ENCODE measurements around the gene PWP2.

PWP2 gene

DNA sequence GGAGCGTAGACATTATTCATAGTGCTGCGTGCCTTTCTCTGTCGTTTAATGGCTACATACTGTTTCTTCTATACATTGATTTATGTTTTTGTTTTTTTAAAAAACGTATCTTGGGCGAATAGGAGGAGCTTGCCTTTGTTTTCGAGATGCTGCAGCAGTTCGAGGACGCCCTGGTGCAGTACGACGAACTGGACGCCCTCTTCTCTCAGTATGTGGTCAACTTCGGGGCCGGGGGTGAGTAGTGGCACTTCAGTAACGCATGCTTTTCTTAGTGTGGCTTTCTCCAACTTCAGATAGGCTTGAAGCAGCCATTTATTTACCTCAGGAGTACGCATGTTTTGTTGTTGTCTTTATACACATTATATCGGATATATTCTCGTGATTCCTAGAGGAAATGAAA lies 48.2 kb upstream of the PWP2 start (continued):
- TF ChIP-seq ZNF565 (CRISPR knock-in tag; conservative IDR thresholded peaks at IDR 0.05; ENCODE audit: low read depth): no peak
- no peak for TF ChIP-seq TSHZ2 (CRISPR knock-in tag; IDR thresholded peaks at IDR 0.05)
- no peak for TF ChIP-seq ZFP3 (CRISPR knock-in tag; IDR thresholded peaks at IDR 0.05)
- TF ChIP-seq ZNF8 (CRISPR knock-in tag; IDR thresholded peaks at IDR 0.05): no peak
- no peak for TF ChIP-seq ESRRG (CRISPR knock-in tag; IDR thresholded peaks at IDR 0.05)
- TF ChIP-seq ISL1 (CRISPR knock-in tag; IDR thresholded peaks at IDR 0.05): no peak
- no peak for TF ChIP-seq TCF4 (CRISPR knock-in tag; IDR thresholded peaks at IDR 0.05; ENCODE audit: borderline replicate concordance)

DNA sequence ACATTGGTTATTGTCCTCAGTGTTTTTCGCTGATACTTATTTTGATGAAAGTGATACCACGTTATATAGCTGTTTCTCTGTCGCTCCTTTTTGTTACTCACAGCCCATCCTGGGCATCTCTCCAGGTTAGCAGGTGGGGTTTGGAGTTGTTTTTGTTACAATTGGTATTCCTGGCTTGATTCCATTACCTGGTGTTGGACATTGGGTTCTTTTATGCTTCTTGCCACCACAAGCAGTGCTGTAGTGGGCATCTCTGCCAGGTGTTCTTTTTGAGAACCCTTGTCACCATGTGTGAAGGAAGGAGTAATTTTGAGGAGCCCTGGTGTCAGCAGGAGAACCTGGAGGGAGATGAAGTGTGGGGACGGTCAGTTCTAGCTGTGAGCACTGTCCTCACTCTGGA lies 47.5 kb upstream of the PWP2 start:
- TF ChIP-seq, protein P1, sequence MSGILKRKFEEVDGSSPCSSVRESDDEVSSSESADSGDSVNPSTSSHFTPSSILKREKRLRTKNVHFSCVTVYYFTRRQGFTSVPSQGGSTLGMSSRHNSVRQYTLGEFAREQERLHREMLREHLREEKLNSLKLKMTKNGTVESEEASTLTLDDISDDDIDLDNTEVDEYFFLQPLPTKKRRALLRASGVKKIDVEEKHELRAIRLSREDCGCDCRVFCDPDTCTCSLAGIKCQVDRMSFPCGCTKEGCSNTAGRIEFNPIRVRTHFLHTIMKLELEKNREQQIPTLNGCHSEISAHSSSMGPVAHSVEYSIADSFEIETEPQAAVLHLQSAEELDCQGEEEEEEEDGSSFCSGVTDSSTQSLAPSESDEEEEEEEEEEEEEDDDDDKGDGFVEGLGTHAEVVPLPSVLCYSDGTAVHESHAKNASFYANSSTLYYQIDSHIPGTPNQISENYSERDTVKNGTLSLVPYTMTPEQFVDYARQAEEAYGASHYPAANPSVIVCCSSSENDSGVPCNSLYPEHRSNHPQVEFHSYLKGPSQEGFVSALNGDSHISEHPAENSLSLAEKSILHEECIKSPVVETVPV (CRISPR knock-in tag; IDR thresholded peaks at IDR 0.05): no peak
- TF ChIP-seq ESRRG (CRISPR knock-in tag; IDR thresholded peaks at IDR 0.05) (no peak), ZNF70 (CRISPR knock-in tag; IDR thresholded peaks at IDR 0.05) (no peak), RARB (CRISPR knock-in tag; IDR thresholded peaks at IDR 0.05) (no peak), OSR1 (CRISPR knock-in tag; IDR thresholded peaks at IDR 0.05) (no peak), ZNF565 (CRISPR knock-in tag; conservative IDR thresholded peaks at IDR 0.05; ENCODE audit: low read depth) (no peak), ARNTL (CRISPR knock-in tag; IDR thresholded peaks at IDR 0.05; ENCODE audit: borderline replicate concordance, low read depth) (no peak), BACH2 (CRISPR knock-in tag; IDR thresholded peaks at IDR 0.05; ENCODE audit: borderline replicate concordance) (no peak), TOX (CRISPR knock-in tag; IDR thresholded peaks at IDR 0.05; ENCODE audit: borderline replicate concordance) (no peak)
- ATAC-seq: no peak

GRCh38 chr21:44062380-44062779 lies 44.8 kb upstream of the PWP2 start:
- ATAC-seq: no peak

More at GRCh38 chr21:44062380-44062779, 44.8 kb upstream of the PWP2 start:
- TF ChIP-seq ZFP3 (CRISPR knock-in tag; IDR thresholded peaks at IDR 0.05) (no peak), PPARA (CRISPR knock-in tag; IDR thresholded peaks at IDR 0.05; ENCODE audit: borderline replicate concordance) (no peak), BACH2 (CRISPR knock-in tag; IDR thresholded peaks at IDR 0.05; ENCODE audit: borderline replicate concordance) (no peak), CREB5 (CRISPR knock-in tag; IDR thresholded peaks at IDR 0.05; ENCODE audit: low read depth) (no peak), ZNF8 (CRISPR knock-in tag; IDR thresholded peaks at IDR 0.05) (no peak), TOX (CRISPR knock-in tag; IDR thresholded peaks at IDR 0.05; ENCODE audit: borderline replicate concordance) (no peak), OSR1 (CRISPR knock-in tag; IDR thresholded peaks at IDR 0.05) (no peak), CSDC2 (CRISPR knock-in tag; IDR thresholded peaks at IDR 0.05) (no peak), ZNF70 (CRISPR knock-in tag; IDR thresholded peaks at IDR 0.05) (no peak), ZNF565 (CRISPR knock-in tag; conservative IDR thresholded peaks at IDR 0.05; ENCODE audit: low read depth) (no peak), TSHZ2 (CRISPR knock-in tag; IDR thresholded peaks at IDR 0.05) (no peak), GLIS3 (CRISPR knock-in tag; IDR thresholded peaks at IDR 0.05) (no peak), TCF4 (CRISPR knock-in tag; IDR thresholded peaks at IDR 0.05; ENCODE audit: borderline replicate concordance) (no peak)
- TF ChIP-seq, protein P1 (CRISPR knock-in tag; IDR thresholded peaks at IDR 0.05): no peak
- TF ChIP-seq, protein P2, sequence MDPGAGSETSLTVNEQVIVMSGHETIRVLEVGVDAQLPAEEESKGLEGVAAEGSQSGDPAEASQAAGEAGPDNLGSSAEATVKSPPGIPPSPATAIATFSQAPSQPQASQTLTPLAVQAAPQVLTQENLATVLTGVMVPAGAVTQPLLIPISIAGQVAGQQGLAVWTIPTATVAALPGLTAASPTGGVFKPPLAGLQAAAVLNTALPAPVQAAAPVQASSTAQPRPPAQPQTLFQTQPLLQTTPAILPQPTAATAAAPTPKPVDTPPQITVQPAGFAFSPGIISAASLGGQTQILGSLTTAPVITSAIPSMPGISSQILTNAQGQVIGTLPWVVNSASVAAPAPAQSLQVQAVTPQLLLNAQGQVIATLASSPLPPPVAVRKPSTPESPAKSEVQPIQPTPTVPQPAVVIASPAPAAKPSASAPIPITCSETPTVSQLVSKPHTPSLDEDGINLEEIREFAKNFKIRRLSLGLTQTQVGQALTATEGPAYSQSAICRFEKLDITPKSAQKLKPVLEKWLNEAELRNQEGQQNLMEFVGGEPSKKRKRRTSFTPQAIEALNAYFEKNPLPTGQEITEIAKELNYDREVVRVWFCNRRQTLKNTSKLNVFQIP (CRISPR knock-in tag; IDR thresholded peaks at IDR 0.05; ENCODE audit: borderline replicate concordance, low read depth): no peak
